GM21515 (cell line): ENCODE results near the gene ARHGEF7.

Source experiments
- ATAC-seq: cut with Tn5 transposase; IDR thresholded peaks from one replicate; pipeline ENCODE4 v1.9.1; 2021; ENCODE audit not compliant: unreplicated experiment

Gene ARHGEF7

GRCh38 chr13:111099290-111099689 lies 15.8 kb upstream of the ARHGEF7 start:
- no peak for ATAC-seq

- no peak for ATAC-seq
These were observed 5.1 kb upstream of the ARHGEF7 start for GRCh38 chr13:111110054-111110453.

- no peak for ATAC-seq
These were observed 3.7 kb upstream of the ARHGEF7 start for GRCh38 chr13:111111376-111111937.

- ATAC-seq, result no peak
These were observed 2.9 kb upstream of the ARHGEF7 start for GRCh38 chr13:111112196-111112595.

GRCh38 chr13:111114362-111115060 lies 599 bp upstream of the ARHGEF7 start:
- no peak for ATAC-seq

- no peak for ATAC-seq
These were observed 933 bp downstream of the ARHGEF7 start for GRCh38 chr13:111115965-111116521.

GRCh38 chr13:111116856-111117255 lies 1.7 kb downstream of the ARHGEF7 start:
- no peak for ATAC-seq

- ATAC-seq, result no peak
These were observed 2.2 kb downstream of the ARHGEF7 start for GRCh38 chr13:111117289-111117688.

- no peak for ATAC-seq
These were observed 2.9 kb downstream of the ARHGEF7 start for GRCh38 chr13:111117961-111118360.

- no peak for ATAC-seq
These were observed 3.9 kb downstream of the ARHGEF7 start for GRCh38 chr13:111118898-111119607.

- ATAC-seq, result no peak
These were observed 4.9 kb downstream of the ARHGEF7 start for GRCh38 chr13:111119966-111120365.

GRCh38 chr13:111120422-111120821 lies 5.3 kb downstream of the ARHGEF7 start:
- ATAC-seq, result no peak

GRCh38 chr13:111120913-111121312 lies 5.8 kb downstream of the ARHGEF7 start:
- no peak for ATAC-seq

- ATAC-seq, result no peak
These were observed 6.4 kb downstream of the ARHGEF7 start for GRCh38 chr13:111121506-111121905.

- no peak for ATAC-seq
These were observed 6.9 kb downstream of the ARHGEF7 start for GRCh38 chr13:111122056-111122455.

- ATAC-seq, result no peak
These were observed 7.5 kb downstream of the ARHGEF7 start for GRCh38 chr13:111122631-111123030.

- ATAC-seq, result no peak
These were observed 8.1 kb downstream of the ARHGEF7 start for GRCh38 chr13:111123221-111123620.

GRCh38 chr13:111123649-111124048 lies 8.5 kb downstream of the ARHGEF7 start:
- no peak for ATAC-seq

GRCh38 chr13:111126509-111126908 lies 11.4 kb downstream of the ARHGEF7 start:
- no peak for ATAC-seq

GRCh38 chr13:111129465-111130115 lies 14.5 kb downstream of the ARHGEF7 start:
- peak; percentile 98 for ATAC-seq

GRCh38 chr13:111130116-111130508 lies 15.0 kb downstream of the ARHGEF7 start:
- ATAC-seq, result no peak
